Endothelial cell of umbilical vein (primary cell): Measurements from ENCODE around the gene RMDN2. TPM values are rescaled to one million over a fixed set of nuclear protein-coding genes. Genes with fewer than 3 reads are reported as not detected.
"Not testable (repeated sequence)": the region's sequence is repeated elsewhere in the genome, so short reads cannot be mapped to it uniquely, and the experiment has no call there.

ENCODE experiments used
- BruUV-seq: library from RNA; stranded (reverse); fragments of 400-500 nt; replicated peaks from 2 replicates; lab custom pipeline; 2021; lab: Mats Ljungman, UMichigan
- CTCF ChIA-PET: fragments of 300-600, 350-600 bp; sonication (Branson Sonifier 250); formaldehyde crosslinking; loops from one replicate; lab custom pipeline; 2021; ENCODE audit warnings: antibody characterized with exemption, inconsistent platforms; lab: Charles Lee
- POLR2A ChIA-PET: fragments of 300-600, 350-600 bp; sonication (Branson Sonifier 250); formaldehyde crosslinking; loops from one replicate; lab custom pipeline; 2021; ENCODE audit warnings: antibody characterized with exemption, inconsistent platforms; lab: Charles Lee
- DNase-seq: peaks from one replicate; pipeline ENCODE4 v3.0.0-alpha.2; 2011; ENCODE audit warnings: low read depth, low spot score
- FAIRE-seq: peaks from 2 replicates; lab custom pipeline; 2011; peaks lifted over from hg19 to GRCh38; lab: Jason Lieb, UNC
- H2AFZ ChIP-seq: 2 replicates; pipeline ENCODE4 v1.6.0; 2012; ENCODE audit warnings: low read depth, low read length, control low read depth, inconsistent platforms
- H3K27ac ChIP-seq: 2 replicates; pipeline ENCODE4 v1.5.1; 2011; ENCODE audit warnings: low read depth, mild to moderate bottlenecking, control low read depth, low read length, moderate library complexity; ENCODE audit not compliant: insufficient read depth
- H3K27me3 ChIP-seq, 2 experiments: 2 replicates each; pipeline versions ENCODE4 v1.6.0 to v1.6.1; 2011; ENCODE audit warnings: low read length in 2 of 2, mixed read lengths in 1 of 2; ENCODE audit not compliant: control insufficient read depth in 2 of 2, insufficient read depth in 2 of 2
- H3K36me3 ChIP-seq, 2 experiments: 2 replicates in 1 of 2; 3 replicates in 1 of 2; pipeline ENCODE4 v1.5.1; 2011; ENCODE audit warnings: low read length in 2 of 2, mild to moderate bottlenecking in 1 of 2, moderate library complexity in 1 of 2; ENCODE audit not compliant: control insufficient read depth in 2 of 2, insufficient read depth in 2 of 2; ENCODE audit errors: extremely low read depth in 1 of 2
- H3K4me1 ChIP-seq: 3 replicates; pipeline ENCODE4 v1.5.1; 2011; ENCODE audit warnings: mild to moderate bottlenecking, low read length; ENCODE audit not compliant: control insufficient read depth, insufficient read depth; ENCODE audit errors: extremely low read depth
- H3K4me2 ChIP-seq: 2 replicates; pipeline ENCODE4 v1.6.1; 2011; ENCODE audit warnings: low read length, control low read depth, mixed read lengths; ENCODE audit not compliant: insufficient read depth
- H3K4me3 ChIP-seq, 3 experiments: fragments of 200-600 bp in 1 of 3; sonication (generic), shearing (Covaris generic) in 1 of 3; replicated peaks in 1 of 3; 2 replicates each; pipeline ENCODE4 v1.5.1; 2011 to 2016; ENCODE audit warnings: control low read depth in 3 of 3, low read length in 3 of 3, mild to moderate bottlenecking in 2 of 3, inconsistent platforms in 1 of 3, low read depth in 1 of 3, moderate library complexity in 1 of 3; ENCODE audit not compliant: insufficient read depth in 1 of 3
- H3K79me2 ChIP-seq: 2 replicates; pipeline ENCODE4 v1.6.0; 2012; ENCODE audit warnings: low read length, inconsistent platforms; ENCODE audit not compliant: control insufficient read depth, insufficient read depth
- H3K9ac ChIP-seq: replicated peaks from 2 replicates; pipeline ENCODE3; 2011; ENCODE audit warnings: low read length, control low read depth; ENCODE audit not compliant: insufficient read depth; ENCODE audit errors: extremely low read depth
- H3K9me1 ChIP-seq: replicated peaks from 3 replicates; pipeline ENCODE4 v1.6.0; 2011; ENCODE audit warnings: mild to moderate bottlenecking, low read length; ENCODE audit not compliant: control insufficient read depth, insufficient read depth; ENCODE audit errors: extremely low read depth
- H3K9me3 ChIP-seq: replicated peaks from 2 replicates; pipeline ENCODE4 v1.5.1; 2012; ENCODE audit warnings: low read length, inconsistent platforms; ENCODE audit not compliant: control insufficient read depth, insufficient read depth
- H4K20me1 ChIP-seq: replicated peaks from 2 replicates; pipeline ENCODE3; 2011; ENCODE audit warnings: mild to moderate bottlenecking, low read length; ENCODE audit not compliant: control insufficient read depth, insufficient read depth; ENCODE audit errors: extremely low read depth
- EZH2 ChIP-seq: IDR thresholded peaks from 2 replicates; pipeline ENCODE4 v1.6.1; 2012; ENCODE audit warnings: borderline replicate concordance, low read depth, mild to moderate bottlenecking, moderate library complexity, low read length, inconsistent platforms; ENCODE audit not compliant: severe bottlenecking
- FOS ChIP-seq: IDR thresholded peaks from 2 replicates; pipeline ENCODE4 v1.6.1; 2011; ENCODE audit warnings: mild to moderate bottlenecking, low read length, moderate library complexity, borderline replicate concordance; ENCODE audit not compliant: insufficient read depth
- GATA2 ChIP-seq: IDR thresholded peaks from 2 replicates; pipeline ENCODE4 v1.7.0; 2011; ENCODE audit warnings: low read depth, mild to moderate bottlenecking, moderate library complexity, mixed read lengths, low read length; ENCODE audit not compliant: insufficient read length, insufficient read depth
- JUN ChIP-seq: IDR thresholded peaks from 2 replicates; pipeline ENCODE4 v1.6.1; 2011; ENCODE audit warnings: borderline replicate concordance, low read depth; ENCODE audit not compliant: insufficient read length, insufficient read depth
- MYC ChIP-seq: IDR thresholded peaks from one replicate; pipeline ENCODE4 v1.6.1; 2011; ENCODE audit warnings: mild to moderate bottlenecking, low read depth, low read length
- POLR2A ChIP-seq: IDR thresholded peaks from 2 replicates; pipeline ENCODE4 v1.6.1; 2012; ENCODE audit warnings: low read depth, mild to moderate bottlenecking, control low read depth, low read length
- POLR2AphosphoS5 ChIP-seq: IDR thresholded peaks from 2 replicates; pipeline ENCODE4 v1.6.1; 2012; ENCODE audit warnings: low read depth, mild to moderate bottlenecking, control low read depth, low read length, moderate library complexity; ENCODE audit not compliant: insufficient read depth
- dilution Hi-C: fragments of 300-500 bp; cut with MboI; formaldehyde crosslinking; loops from one replicate; pipeline ENCODE4 v1.15.0; 2019; ENCODE audit warnings: low sequenced_read_pairs; ENCODE audit not compliant: extremely low pct_ligation_motif_present
- intact Hi-C: fragments of 100-400 bp; cut with micrococcal nuclease; formaldehyde crosslinking; loops from one replicate; pipeline ENCODE4 v1.10.0; 2022
- polyA plus RNA-seq, 4 experiments: library from polyadenylated mRNA; depleted of rRNA in 3 of 4; stranded (reverse) in 3 of 4; unstranded in 1 of 4; fragments of >200 nt; gene quantifications; 2 replicates each; pipeline versions ENCODE4 v1.2.1 to v1.2.3, GENCODE V29; 2011 to 2012; ENCODE audit warnings: missing spikeins in 1 of 4
- total RNA-seq: library from RNA; stranded (reverse); gene quantifications from 2 replicates; pipeline ENCODE4 v1.2.3, GENCODE V29; 2021
- TF ChIP-seq, protein P1 (sequence below): IDR thresholded peaks from 2 replicates; pipeline ENCODE4 v1.6.1; 2011; ENCODE audit not compliant: insufficient read depth, insufficient read length
- TF ChIP-seq, protein P2 (sequence below), 2 donors: IDR thresholded peaks; 1 replicate in 1 of 2; 2 replicates in 1 of 2; pipeline ENCODE4 v1.5.1; 2011; ENCODE audit warnings: low read length in 2 of 2, mild to moderate bottlenecking in 2 of 2, moderate library complexity in 2 of 2, control low read depth in 1 of 2, inconsistent platforms in 1 of 2, low read depth in 1 of 2; ENCODE audit not compliant: insufficient read depth in 1 of 2; ENCODE audit errors: extremely low read depth in 1 of 2

The RMDN2 gene
- total and polyA plus RNA-seq, 2 donors (not counting 3 experiments of a cell fraction or from before 2014, with no cell fraction given) = 0.97 to 2.8 TPM

GRCh38 chr2:38017836-38018235 lies 92.7 kb downstream of the RMDN2 start:
- no peak overlapping the region for H3K9ac ChIP-seq
- intact Hi-C loops = no loop called here
- H3K4me3 ChIP-seq = no peak overlapping the region
- ChIA-PET POLR2A (no interaction called here), CTCF (interaction anchor here (1.1 kb wide), 1 partner anchor 36 kb away, joined by 3 read pairs; no protein-coding TSS in a partner anchor)
- H4K20me1 ChIP-seq = no peaks in the 10 kb centered on the region
- H3K27me3 ChIP-seq = no peaks in the 10 kb centered on the region
- no peaks in the 10 kb centered on the region for H3K9me3 ChIP-seq
- no peaks in the 10 kb centered on the region for H3K79me2 ChIP-seq
- no peaks in the 10 kb centered on the region for H3K4me1 ChIP-seq
- no peak overlapping the region for H3K27ac ChIP-seq
- H3K9me1 ChIP-seq = no peaks in the 10 kb centered on the region
- DNase-seq (no peak), FAIRE-seq (no peak)
- no peak overlapping the region for H3K4me2 ChIP-seq
- dilution Hi-C loops = no loop called here
- H3K36me3 ChIP-seq = no peaks in the 10 kb centered on the region
- no peak for TF ChIP-seq POLR2AphosphoS5
- no peak for TF ChIP-seq MYC
- TF ChIP-seq, protein P1, sequence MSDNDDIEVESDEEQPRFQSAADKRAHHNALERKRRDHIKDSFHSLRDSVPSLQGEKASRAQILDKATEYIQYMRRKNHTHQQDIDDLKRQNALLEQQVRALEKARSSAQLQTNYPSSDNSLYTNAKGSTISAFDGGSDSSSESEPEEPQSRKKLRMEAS = no peak
- TF ChIP-seq JUN = no peak
- no peak for TF ChIP-seq POLR2A
- no peak for TF ChIP-seq FOS
- TF ChIP-seq, protein P2, sequence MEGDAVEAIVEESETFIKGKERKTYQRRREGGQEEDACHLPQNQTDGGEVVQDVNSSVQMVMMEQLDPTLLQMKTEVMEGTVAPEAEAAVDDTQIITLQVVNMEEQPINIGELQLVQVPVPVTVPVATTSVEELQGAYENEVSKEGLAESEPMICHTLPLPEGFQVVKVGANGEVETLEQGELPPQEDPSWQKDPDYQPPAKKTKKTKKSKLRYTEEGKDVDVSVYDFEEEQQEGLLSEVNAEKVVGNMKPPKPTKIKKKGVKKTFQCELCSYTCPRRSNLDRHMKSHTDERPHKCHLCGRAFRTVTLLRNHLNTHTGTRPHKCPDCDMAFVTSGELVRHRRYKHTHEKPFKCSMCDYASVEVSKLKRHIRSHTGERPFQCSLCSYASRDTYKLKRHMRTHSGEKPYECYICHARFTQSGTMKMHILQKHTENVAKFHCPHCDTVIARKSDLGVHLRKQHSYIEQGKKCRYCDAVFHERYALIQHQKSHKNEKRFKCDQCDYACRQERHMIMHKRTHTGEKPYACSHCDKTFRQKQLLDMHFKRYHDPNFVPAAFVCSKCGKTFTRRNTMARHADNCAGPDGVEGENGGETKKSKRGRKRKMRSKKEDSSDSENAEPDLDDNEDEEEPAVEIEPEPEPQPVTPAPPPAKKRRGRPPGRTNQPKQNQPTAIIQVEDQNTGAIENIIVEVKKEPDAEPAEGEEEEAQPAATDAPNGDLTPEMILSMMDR (IDR thresholded peaks at IDR 0.05; ENCODE audit: extremely low read depth in 1 of 2, insufficient read depth in 1 of 2, low read depth in 1 of 2, low read length in 2 of 2) = no peak
- TF ChIP-seq EZH2 = no peak
- no peak for TF ChIP-seq GATA2
- no TSS peak for BruUV-seq
- H2AFZ ChIP-seq = no peak overlapping the region

DNA sequence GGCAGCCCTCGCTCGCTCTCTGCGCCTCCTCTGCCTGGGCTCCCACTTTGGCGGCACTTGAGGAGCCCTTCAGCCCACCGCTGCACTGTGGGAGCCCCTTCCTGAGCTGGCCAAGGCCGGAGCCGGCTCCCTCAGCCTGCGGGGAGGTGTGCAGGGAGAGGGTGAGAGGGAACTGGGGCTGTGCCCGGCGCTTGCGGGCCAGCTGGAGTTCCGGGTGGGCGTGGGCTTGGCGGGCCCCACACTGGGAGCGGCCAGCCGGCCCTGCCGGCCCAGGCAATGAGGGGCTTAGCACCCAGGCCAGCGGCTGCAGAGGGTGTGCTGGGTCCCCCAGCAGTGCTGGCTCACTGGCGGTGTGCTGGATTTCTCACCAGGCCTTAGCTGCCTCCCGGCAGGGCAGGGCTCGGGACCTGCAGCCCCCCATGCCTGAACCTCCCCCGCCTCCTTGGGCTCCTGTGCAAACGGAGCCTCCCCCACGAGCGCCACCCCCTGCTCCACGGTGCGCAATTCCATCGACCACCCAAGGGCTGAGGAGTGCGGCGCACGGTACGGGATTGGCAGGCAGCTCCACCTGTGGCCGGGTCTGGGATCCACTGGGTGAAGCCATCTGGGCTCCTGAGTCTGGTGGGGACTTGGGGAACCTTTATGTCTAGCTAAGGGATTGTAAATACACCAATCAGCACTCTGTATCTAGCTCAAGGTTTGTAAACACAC lies 95.4 kb downstream of the RMDN2 start:
- dilution Hi-C loops, CTCF ChIA-PET, DNase-seq, H4K20me1 ChIP-seq, H3K9me1 ChIP-seq, intact Hi-C loops, POLR2A ChIA-PET, H3K4me2 ChIP-seq, H3K4me1 ChIP-seq, H3K4me3 ChIP-seq, H3K9ac ChIP-seq, H3K79me2 ChIP-seq, BruUV-seq, H3K27ac ChIP-seq, H3K9me3 ChIP-seq, H3K36me3 ChIP-seq, H2AFZ ChIP-seq, FAIRE-seq, H3K27me3 ChIP-seq: not testable (repeated sequence)
